GM18861 (cell line): ENCODE data around the gene DCTD.
"Not testable (repeated sequence)": the region's sequence is repeated elsewhere in the genome, so short reads cannot be mapped to it uniquely, and the experiment has no call there.

ENCODE experiments used
- ATAC-seq: cut with Tn5 transposase; IDR thresholded peaks from one replicate; pipeline ENCODE4 v1.9.1; 2021; ENCODE audit not compliant: unreplicated experiment

DCTD gene

GRCh38 chr4:182922501-182923284 lies 5.5 kb upstream of the DCTD start:
- ATAC-seq: no peak

GRCh38 chr4:182921608-182922007 lies 4.4 kb upstream of the DCTD start:
- no peak for ATAC-seq

GRCh38 chr4:182920676-182921075 lies 3.5 kb upstream of the DCTD start:
- no peak for ATAC-seq

- peak; percentile 28 for ATAC-seq
Observed at GRCh38 chr4:182918791-182919302, 1.7 kb upstream of the DCTD start.

GRCh38 chr4:182918044-182918607 lies 940 bp upstream of the DCTD start:
- ATAC-seq: peak; percentile 3

- ATAC-seq: peak; percentile 12
Observed at GRCh38 chr4:182916483-182917181, 554 bp downstream of the DCTD start.

- no peak for ATAC-seq
Observed at GRCh38 chr4:182914357-182914756, 2.8 kb downstream of the DCTD start.

GRCh38 chr4:182913621-182914020 lies 3.6 kb downstream of the DCTD start:
- ATAC-seq: no peak

GRCh38 chr4:182913036-182913435 lies 4.2 kb downstream of the DCTD start:
- ATAC-seq: no peak

- ATAC-seq: no peak
Observed at GRCh38 chr4:182908124-182908523, 9.1 kb downstream of the DCTD start.

- ATAC-seq: no peak
Observed at GRCh38 chr4:182907396-182907795, 9.8 kb downstream of the DCTD start.

- ATAC-seq: no peak
Observed at GRCh38 chr4:182906786-182907185, 10.4 kb downstream of the DCTD start.

- no peak for ATAC-seq
Observed at GRCh38 chr4:182905038-182905437, 12.1 kb downstream of the DCTD start.

- no peak for ATAC-seq
Observed at GRCh38 chr4:182904211-182904761, 12.9 kb downstream of the DCTD start.

GRCh38 chr4:182903013-182903412 lies 14.2 kb downstream of the DCTD start:
- no peak for ATAC-seq

GRCh38 chr4:182901337-182901736 lies 15.8 kb downstream of the DCTD start:
- ATAC-seq: no peak

- ATAC-seq: not testable (repeated sequence)
Observed at GRCh38 chr4:182900021-182900420, 17.2 kb downstream of the DCTD start.

GRCh38 chr4:182898479-182898799 lies 18.7 kb downstream of the DCTD start:
- no peak for ATAC-seq

- ATAC-seq: no peak
Observed at GRCh38 chr4:182897601-182898478, 19.3 kb downstream of the DCTD start.

- ATAC-seq: no peak
Observed at GRCh38 chr4:182896421-182896820, 20.8 kb downstream of the DCTD start.

GRCh38 chr4:182895791-182896292 lies 21.3 kb downstream of the DCTD start:
- no peak for ATAC-seq
